IMR-90 (cell line): ENCODE results near the gene BRDT. TPM values are rescaled to one million over a fixed set of nuclear protein-coding genes. Genes with fewer than 3 reads are reported as not detected.

Experiments used
- ATAC-seq: fragments of 200-7000 bp; cut with Tn5 transposase; 2 replicates; pipeline ENCODE4 v1.9.1; 2020; ENCODE audit warnings: low read depth, mild to moderate bottlenecking, moderate library complexity
- BruUV-seq: library from RNA; stranded (reverse); fragments of 400-500 nt; replicated peaks from 2 replicates; lab custom pipeline; 2021; lab: Mats Ljungman, UMichigan
- CTCF ChIA-PET: fragments of 300-600 bp; formaldehyde crosslinking; extraction: SDS; loops from one replicate; lab custom pipeline; 2021; ENCODE audit warnings: antibody characterized with exemption; lab: Yijun Ruan, JAX
- POLR2A ChIA-PET: fragments of 300-600 bp; sonication (Branson Sonifier 250); formaldehyde crosslinking; loops from one replicate; lab custom pipeline; 2022; ENCODE audit warnings: antibody characterized with exemption; ENCODE audit not compliant: unreplicated experiment; lab: Charles Lee
- DNase-seq: peaks from one replicate; pipeline ENCODE4 v3.0.0; 2013
- H2AFZ ChIP-seq: replicated peaks from 2 replicates; pipeline ENCODE3; 2013; ENCODE audit warnings: low read length, mild to moderate bottlenecking; ENCODE audit not compliant: poor library complexity
- H2AK5ac ChIP-seq: 2 replicates; pipeline ENCODE4 v1.6.1; 2013; ENCODE audit warnings: low read depth, low read length, inconsistent platforms
- H2AK9ac ChIP-seq: replicated peaks from 2 replicates; pipeline ENCODE3; 2013; ENCODE audit warnings: mild to moderate bottlenecking, low read depth, low read length, moderate library complexity; ENCODE audit not compliant: poor library complexity
- H2BK120ac ChIP-seq: 2 replicates; pipeline ENCODE4 v1.6.1; 2013; ENCODE audit warnings: low read depth, low read length, inconsistent platforms
- H2BK15ac ChIP-seq: 3 replicates; pipeline ENCODE4 v1.6.1; 2013; ENCODE audit warnings: low read depth, low read length, inconsistent platforms
- H2BK20ac ChIP-seq: 2 replicates; pipeline ENCODE4 v1.6.1; 2013; ENCODE audit warnings: low read depth, mild to moderate bottlenecking, inconsistent platforms, low read length, moderate library complexity
- H2BK5ac ChIP-seq: 2 replicates; pipeline ENCODE4 v1.6.1; 2013; ENCODE audit warnings: mild to moderate bottlenecking, low read depth, low read length, inconsistent platforms; ENCODE audit not compliant: poor library complexity, severe bottlenecking
- H3K14ac ChIP-seq: replicated peaks from 2 replicates; pipeline ENCODE4 v1.6.1; 2013; ENCODE audit warnings: low read depth, low read length, inconsistent platforms
- H3K18ac ChIP-seq: 2 replicates; pipeline ENCODE4 v1.6.1; 2013; ENCODE audit warnings: low read depth, low read length, control low read depth
- H3K23ac ChIP-seq: 2 replicates; pipeline ENCODE4 v1.6.1; 2013; ENCODE audit warnings: low read depth, low read length, inconsistent platforms
- H3K27ac ChIP-seq: 2 replicates; pipeline ENCODE4 v1.5.1; 2013; ENCODE audit warnings: mild to moderate bottlenecking, control low read depth, low read length; ENCODE audit not compliant: insufficient read depth
- H3K27me3 ChIP-seq: 2 replicates; pipeline ENCODE4 v1.6.1; 2013; ENCODE audit warnings: low read length; ENCODE audit not compliant: control insufficient read depth, insufficient read depth
- H3K36me3 ChIP-seq: 2 replicates; pipeline ENCODE4 v1.6.1; 2013; ENCODE audit warnings: low read length, mixed read lengths; ENCODE audit not compliant: control insufficient read depth, insufficient read depth
- H3K4ac ChIP-seq: 2 replicates; pipeline ENCODE4 v1.6.1; 2013; ENCODE audit warnings: low read depth, low read length, inconsistent platforms
- H3K4me1 ChIP-seq: 2 replicates; pipeline ENCODE4 v1.6.1; 2013; ENCODE audit warnings: low read length, mixed read lengths; ENCODE audit not compliant: control insufficient read depth, insufficient read depth
- H3K4me2 ChIP-seq: 2 replicates; pipeline ENCODE4 v1.6.1; 2013; ENCODE audit warnings: low read depth, mild to moderate bottlenecking, control low read depth, low read length, moderate library complexity
- H3K4me3 ChIP-seq: 2 replicates; pipeline ENCODE4 v1.5.1; 2013; ENCODE audit warnings: low read depth, mild to moderate bottlenecking, control low read depth, low read length, moderate library complexity; ENCODE audit not compliant: insufficient read depth
- H3K56ac ChIP-seq: 2 replicates; pipeline ENCODE4 v1.6.1; 2013; ENCODE audit warnings: low read length, inconsistent platforms; ENCODE audit not compliant: insufficient read depth; ENCODE audit errors: extremely low read depth
- H3K79me1 ChIP-seq, 2 experiments: 2 replicates each; pipeline ENCODE4 v1.6.1; 2013; ENCODE audit warnings: low read length in 2 of 2, inconsistent platforms in 1 of 2, low read depth in 1 of 2
- H3K9ac ChIP-seq: 2 replicates; pipeline ENCODE4 v1.6.1; 2013; ENCODE audit warnings: low read depth, low read length, control low read depth
- H3K9me1 ChIP-seq: 2 replicates; pipeline ENCODE4 v1.6.1; 2013; ENCODE audit warnings: low read length, inconsistent platforms; ENCODE audit not compliant: insufficient read depth
- H3K9me3 ChIP-seq: 2 replicates; pipeline ENCODE4 v1.6.1; 2013; ENCODE audit warnings: low read length; ENCODE audit not compliant: control insufficient read depth, insufficient read depth
- H4K20me1 ChIP-seq: 2 replicates; pipeline ENCODE4 v1.6.1; 2013; ENCODE audit warnings: low read length, inconsistent platforms; ENCODE audit not compliant: insufficient read depth
- H4K5ac ChIP-seq: 2 replicates; pipeline ENCODE4 v1.6.1; 2013; ENCODE audit warnings: mild to moderate bottlenecking, low read depth, low read length, control low read depth
- H4K8ac ChIP-seq, 2 experiments: 2 replicates each; pipeline ENCODE4 v1.6.1; 2013; ENCODE audit warnings: low read depth in 2 of 2, low read length in 2 of 2, control low read depth in 1 of 2, inconsistent platforms in 1 of 2
- H4K91ac ChIP-seq: 2 replicates; pipeline ENCODE4 v1.6.1; 2013; ENCODE audit warnings: low read depth, low read length, inconsistent platforms; ENCODE audit not compliant: insufficient read depth
- BHLHE40 ChIP-seq: fragments of 150-350 bp; IDR thresholded peaks from 2 replicates; pipeline ENCODE4 v1.6.1; 2016; ENCODE audit warnings: mild to moderate bottlenecking, low read depth, low read length
- CEBPB ChIP-seq: IDR thresholded peaks from 2 replicates; pipeline ENCODE4 v1.6.1; 2012; ENCODE audit warnings: low read depth, low read length, improper control_type of control experiment
- CHD1 ChIP-seq: IDR thresholded peaks from 2 replicates; pipeline ENCODE4 v1.6.1; 2012; ENCODE audit warnings: low read depth, low read length, improper control_type of control experiment
- MAZ ChIP-seq: IDR thresholded peaks from 2 replicates; pipeline ENCODE4 v1.6.1; 2012; ENCODE audit warnings: low read depth, mild to moderate bottlenecking, low read length, improper control_type of control experiment, moderate library complexity, borderline replicate concordance
- RAD21 ChIP-seq: IDR thresholded peaks from 2 replicates; pipeline ENCODE4 v1.6.1; 2012; ENCODE audit warnings: low read length, improper control_type of control experiment
- WGBS, 2 experiments: methylation state at CpG; one replicate each; pipeline versions ENCODE4 v1.1.5 to v1.1.7; 2013; ENCODE audit warnings: missing lambda C conversion rate in 2 of 2; ENCODE audit not compliant: insufficient read length in 1 of 2; ENCODE audit errors: extremely low coverage in 2 of 2; 5-methylcytosine and 5-hydroxymethylcytosine counted together
- dilution Hi-C: fragments of 300-500 bp; cut with HindIII; formaldehyde crosslinking; loops from one replicate; pipeline ENCODE4 v1.14.3; 2018; ENCODE audit warnings: low sequenced_read_pairs; ENCODE audit not compliant: unreplicated experiment
- in situ Hi-C: fragments of 300-500 bp; cut with MboI; formaldehyde crosslinking; loops from 3 replicates; pipeline ENCODE4 v1.14.3; 2019; ENCODE audit warnings: low sequenced_read_pairs, inconsistent platforms, mixed read lengths
- intact Hi-C: fragments of 100-400 bp; cut with micrococcal nuclease; formaldehyde crosslinking; loops from 2 replicates; pipeline ENCODE4 v1.10.0; 2022
- polyA plus RNA-seq, 3 experiments: library from polyadenylated mRNA; depleted of rRNA; stranded (reverse); fragments of >200 nt; gene quantifications; 2 replicates each; pipeline ENCODE4 v1.2.3, GENCODE V29; 2012; ENCODE audit warnings: low replicate concordance in 1 of 3
- total RNA-seq: library from RNA; depleted of rRNA; stranded (reverse); fragments of >200 nt; gene quantifications from 2 replicates; pipeline ENCODE4 v1.2.3, GENCODE V29; 2012
- TF ChIP-seq, protein P1 (sequence below): conservative IDR thresholded peaks from 2 replicates; pipeline ENCODE4 v1.5.1; 2012; ENCODE audit warnings: mild to moderate bottlenecking, low read depth, low read length, improper control_type of control experiment

Gene BRDT
- total and polyA plus RNA-seq, 2 of the 4 experiments (the other 2 are of a cell fraction) = not detected

DNA sequence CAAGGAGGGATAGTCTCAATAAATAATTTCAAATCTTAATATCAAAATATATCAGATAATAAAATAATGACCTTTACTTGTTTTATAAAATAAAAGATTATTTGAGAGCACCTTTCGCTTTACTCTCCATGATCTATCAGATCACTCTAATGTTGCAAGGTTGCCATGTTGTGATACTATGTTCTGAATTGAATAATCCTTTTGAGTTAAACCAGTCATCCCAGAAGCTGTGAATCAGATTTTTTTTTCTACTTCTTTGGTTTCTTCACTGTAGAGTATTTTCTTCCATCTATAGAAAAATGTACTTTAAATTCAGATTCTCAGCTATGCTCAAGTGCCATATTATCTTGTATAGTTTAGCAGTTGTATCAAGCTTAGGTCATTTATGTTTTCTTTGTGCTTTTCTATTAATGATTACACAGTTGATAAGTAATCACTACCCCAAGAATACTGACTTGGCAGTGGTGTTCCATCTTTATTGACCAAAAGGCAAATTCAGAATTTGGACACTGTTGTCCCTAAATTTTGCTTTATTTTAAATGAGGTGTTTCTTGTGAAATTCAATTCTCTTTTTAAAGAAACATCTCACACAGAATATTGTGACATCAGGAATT lies 32.9 kb downstream of the BRDT start:
- Histone ChIP-seq H3K9me1 (no peaks in the 10 kb centered on the region), H3K9ac (no peak overlapping the region), H3K4me3 (no peak overlapping the region), H3K4ac (no peak overlapping the region), H2BK15ac (no peak overlapping the region), H3K27ac (no peak overlapping the region), H4K20me1 (no peaks in the 10 kb centered on the region), H3K36me3 (no peaks in the 10 kb centered on the region), H2AK5ac (no peak overlapping the region), H2AFZ (no peak overlapping the region), H3K56ac (no peak overlapping the region), H3K79me1 (no peaks in the 10 kb centered on the region), H3K4me2 (no peak overlapping the region), H4K91ac (no peak overlapping the region), H2BK20ac (no peak overlapping the region), H4K5ac (no peak overlapping the region), H3K18ac (no peak overlapping the region), H4K8ac (no peak overlapping the region), H2BK120ac (no peak overlapping the region), H2BK5ac (no peak overlapping the region), H3K14ac (no peak overlapping the region), H3K4me1 (no peaks in the 10 kb centered on the region), H2AK9ac (no peak overlapping the region), H3K23ac (no peak overlapping the region), H3K27me3 (no peaks in the 10 kb centered on the region), H3K9me3 (no peaks in the 10 kb centered on the region)
- in situ Hi-C loops = no loop called here
- no CpG with 5 or more reads among the region's 1 CpG for WGBS, 2 experiments
- ChIA-PET CTCF (interaction anchor here (0.8 kb wide), 1 partner anchor 268 kb away, joined by 3 read pairs; no protein-coding TSS in a partner anchor), POLR2A (no interaction called here)
- no peak for DNase-seq
- intact Hi-C loops = no loop called here
- dilution Hi-C loops = no loop called here
- TF ChIP-seq BHLHE40 (no peak), CHD1 (no peak), CEBPB (no peak), MAZ (no peak), RAD21 (no peak)
- TF ChIP-seq, protein P1, sequence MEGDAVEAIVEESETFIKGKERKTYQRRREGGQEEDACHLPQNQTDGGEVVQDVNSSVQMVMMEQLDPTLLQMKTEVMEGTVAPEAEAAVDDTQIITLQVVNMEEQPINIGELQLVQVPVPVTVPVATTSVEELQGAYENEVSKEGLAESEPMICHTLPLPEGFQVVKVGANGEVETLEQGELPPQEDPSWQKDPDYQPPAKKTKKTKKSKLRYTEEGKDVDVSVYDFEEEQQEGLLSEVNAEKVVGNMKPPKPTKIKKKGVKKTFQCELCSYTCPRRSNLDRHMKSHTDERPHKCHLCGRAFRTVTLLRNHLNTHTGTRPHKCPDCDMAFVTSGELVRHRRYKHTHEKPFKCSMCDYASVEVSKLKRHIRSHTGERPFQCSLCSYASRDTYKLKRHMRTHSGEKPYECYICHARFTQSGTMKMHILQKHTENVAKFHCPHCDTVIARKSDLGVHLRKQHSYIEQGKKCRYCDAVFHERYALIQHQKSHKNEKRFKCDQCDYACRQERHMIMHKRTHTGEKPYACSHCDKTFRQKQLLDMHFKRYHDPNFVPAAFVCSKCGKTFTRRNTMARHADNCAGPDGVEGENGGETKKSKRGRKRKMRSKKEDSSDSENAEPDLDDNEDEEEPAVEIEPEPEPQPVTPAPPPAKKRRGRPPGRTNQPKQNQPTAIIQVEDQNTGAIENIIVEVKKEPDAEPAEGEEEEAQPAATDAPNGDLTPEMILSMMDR = no peak
- BruUV-seq = no TSS peak
- ATAC-seq = no peak
